KG1 (cell line): ENCODE measurements around the gene CMTM8.

Source experiments
- DNase-seq: peaks from one replicate; lab custom pipeline; 2025; lab: John Stamatoyannopoulos, UW

Gene CMTM8

GRCh38 chr3:32340039-32340438 is 101.6 kb downstream of the CMTM8 start:
- DNase-seq, result no peak

GRCh38 chr3:32340611-32341365 is 102.3 kb downstream of the CMTM8 start:
- no peak for DNase-seq

- no peak for DNase-seq
Measured at GRCh38 chr3:32347343-32348125, 109.1 kb downstream of the CMTM8 start.

- no peak for DNase-seq
Measured at GRCh38 chr3:32349184-32349583, 110.7 kb downstream of the CMTM8 start.

GRCh38 chr3:32352563-32352962 is 114.1 kb downstream of the CMTM8 start:
- no peak for DNase-seq

- no peak for DNase-seq
Measured at GRCh38 chr3:32353351-32353750, 114.9 kb downstream of the CMTM8 start.

GRCh38 chr3:32354362-32354778 is 115.9 kb downstream of the CMTM8 start:
- DNase-seq, result no peak

- DNase-seq, result no peak
Measured at GRCh38 chr3:32355751-32356291, 117.3 kb downstream of the CMTM8 start.

GRCh38 chr3:32359766-32360492 is 121.4 kb downstream of the CMTM8 start:
- no peak for DNase-seq

GRCh38 chr3:32360493-32360827 is 122.0 kb downstream of the CMTM8 start:
- no peak for DNase-seq

GRCh38 chr3:32366638-32367397 is 128.3 kb downstream of the CMTM8 start:
- no peak for DNase-seq

GRCh38 chr3:32367442-32367841 is 129.0 kb downstream of the CMTM8 start:
- DNase-seq, result no peak

GRCh38 chr3:32371461-32372212 is 133.2 kb downstream of the CMTM8 start:
- DNase-seq, result no peak

GRCh38 chr3:32372213-32372490 is 133.7 kb downstream of the CMTM8 start:
- DNase-seq, result no peak

- no peak for DNase-seq
Measured at GRCh38 chr3:32373276-32373675, 134.8 kb downstream of the CMTM8 start.

GRCh38 chr3:32373844-32374243 is 135.4 kb downstream of the CMTM8 start:
- no peak for DNase-seq

- peak; percentile 61 for DNase-seq
Measured at GRCh38 chr3:32374788-32375595, 136.5 kb downstream of the CMTM8 start.

- no peak for DNase-seq
Measured at GRCh38 chr3:32375596-32375930, 137.1 kb downstream of the CMTM8 start.

- no peak for DNase-seq
Measured at GRCh38 chr3:32376115-32376514, 137.6 kb downstream of the CMTM8 start.

GRCh38 chr3:32379831-32380500 is 141.5 kb downstream of the CMTM8 start:
- no peak for DNase-seq
